GM19467 (cell line): ENCODE measurements around the gene PRKCA.
"Not testable (repeated sequence)": the region's sequence is repeated elsewhere in the genome, so short reads cannot be mapped to it uniquely, and the experiment has no call there.

Source experiments
- ATAC-seq: cut with Tn5 transposase; IDR thresholded peaks from one replicate; pipeline ENCODE4 v1.9.1; 2021; ENCODE audit warnings: mild to moderate bottlenecking, moderate library complexity; ENCODE audit not compliant: unreplicated experiment

Gene PRKCA

GRCh38 chr17:66301864-66302741 is at the start of gene PRKCA:
TSS of gene PRKCA (plus strand) at chr17:66302613.
- peak; percentile 78 for ATAC-seq

- ATAC-seq = not testable (repeated sequence)
These were observed 49.0 kb upstream of the PRKCA start for GRCh38 chr17:66253458-66253857.

GRCh38 chr17:66255112-66255511 is 47.3 kb upstream of the PRKCA start:
- ATAC-seq = no peak

- ATAC-seq = no peak
These were observed 46.9 kb upstream of the PRKCA start for GRCh38 chr17:66255527-66255971.

- no peak for ATAC-seq
These were observed 42.1 kb upstream of the PRKCA start for GRCh38 chr17:66260275-66260674.

GRCh38 chr17:66260688-66261087 is 41.7 kb upstream of the PRKCA start:
- ATAC-seq = no peak

- ATAC-seq = no peak
These were observed 39.6 kb upstream of the PRKCA start for GRCh38 chr17:66262767-66263166.

- no peak for ATAC-seq
These were observed 37.7 kb upstream of the PRKCA start for GRCh38 chr17:66264696-66265095.

GRCh38 chr17:66268247-66268927 is 34.0 kb upstream of the PRKCA start:
- ATAC-seq = no peak

GRCh38 chr17:66270106-66270505 is 32.3 kb upstream of the PRKCA start:
- ATAC-seq = no peak

- no peak for ATAC-seq
These were observed 30.9 kb upstream of the PRKCA start for GRCh38 chr17:66271512-66271911.

- ATAC-seq = no peak
These were observed 29.4 kb upstream of the PRKCA start for GRCh38 chr17:66272811-66273585.

- ATAC-seq = no peak
These were observed 28.9 kb upstream of the PRKCA start for GRCh38 chr17:66273586-66273848.

- no peak for ATAC-seq
These were observed 26.8 kb upstream of the PRKCA start for GRCh38 chr17:66275651-66276050.

- no peak for ATAC-seq
These were observed 26.0 kb upstream of the PRKCA start for GRCh38 chr17:66276328-66276937.

GRCh38 chr17:66277191-66277590 is 25.2 kb upstream of the PRKCA start:
- no peak for ATAC-seq

- ATAC-seq = no peak
These were observed 20.6 kb upstream of the PRKCA start for GRCh38 chr17:66281661-66282369.

GRCh38 chr17:66283296-66283934 is 19.0 kb upstream of the PRKCA start:
- no peak for ATAC-seq

GRCh38 chr17:66283971-66284370 is 18.4 kb upstream of the PRKCA start:
- no peak for ATAC-seq

GRCh38 chr17:66285149-66285548 is 17.3 kb upstream of the PRKCA start:
- ATAC-seq = no peak
